ENCODE results near the gene LRRN3. TPM values are rescaled to one million over a fixed set of nuclear protein-coding genes. Genes with fewer than 3 reads are reported as not detected.

Gene LRRN3
- total RNA-seq, 3 donors from 2014 or later = 1.6 to 2.4 (median 1.6) TPM

GRCh38 chr7:111108496-111108895, 17.6 kb downstream of the LRRN3 start:
- H3K27me3 ChIP-seq = no peaks in the 10 kb centered on the region
- intact Hi-C loops (cut with DNase I; ENCODE audit: low total_unique reads) = no loop called here

GRCh38 chr7:111112439-111112838, 21.5 kb downstream of the LRRN3 start:
- Histone ChIP-seq H3K36me3 (no peaks in the 10 kb centered on the region), H3K4me1 (no peaks in the 10 kb centered on the region), H3K27me3 (no peaks in the 10 kb centered on the region), H3K4me3 (no peak overlapping the region), H3K27ac (no peak overlapping the region), H3K9me3 (no peaks in the 10 kb centered on the region)
- no peak for TF ChIP-seq POLR2A (IDR thresholded peaks at IDR 0.05)
- TF ChIP-seq, protein P1, sequence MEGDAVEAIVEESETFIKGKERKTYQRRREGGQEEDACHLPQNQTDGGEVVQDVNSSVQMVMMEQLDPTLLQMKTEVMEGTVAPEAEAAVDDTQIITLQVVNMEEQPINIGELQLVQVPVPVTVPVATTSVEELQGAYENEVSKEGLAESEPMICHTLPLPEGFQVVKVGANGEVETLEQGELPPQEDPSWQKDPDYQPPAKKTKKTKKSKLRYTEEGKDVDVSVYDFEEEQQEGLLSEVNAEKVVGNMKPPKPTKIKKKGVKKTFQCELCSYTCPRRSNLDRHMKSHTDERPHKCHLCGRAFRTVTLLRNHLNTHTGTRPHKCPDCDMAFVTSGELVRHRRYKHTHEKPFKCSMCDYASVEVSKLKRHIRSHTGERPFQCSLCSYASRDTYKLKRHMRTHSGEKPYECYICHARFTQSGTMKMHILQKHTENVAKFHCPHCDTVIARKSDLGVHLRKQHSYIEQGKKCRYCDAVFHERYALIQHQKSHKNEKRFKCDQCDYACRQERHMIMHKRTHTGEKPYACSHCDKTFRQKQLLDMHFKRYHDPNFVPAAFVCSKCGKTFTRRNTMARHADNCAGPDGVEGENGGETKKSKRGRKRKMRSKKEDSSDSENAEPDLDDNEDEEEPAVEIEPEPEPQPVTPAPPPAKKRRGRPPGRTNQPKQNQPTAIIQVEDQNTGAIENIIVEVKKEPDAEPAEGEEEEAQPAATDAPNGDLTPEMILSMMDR (IDR thresholded peaks at IDR 0.05) = no peak
- TF ChIP-seq POLR2AphosphoS5 (IDR thresholded peaks at IDR 0.05) = no peak
- no peak for DNase-seq (ENCODE audit: low spot score in 2 of 2)
- intact Hi-C loops (cut with DNase I; ENCODE audit: low total_unique reads) = no loop called here

More at GRCh38 chr7:111108496-111108895, 17.6 kb downstream of the LRRN3 start:
- TF ChIP-seq POLR2A (IDR thresholded peaks at IDR 0.05) (no peak), POLR2AphosphoS5 (IDR thresholded peaks at IDR 0.05) (no peak)
- TF ChIP-seq, protein P1 (IDR thresholded peaks at IDR 0.05) = no peak
- no peaks in the 10 kb centered on the region for H3K9me3 ChIP-seq
- H3K4me3 ChIP-seq = no peak overlapping the region
- no peaks in the 10 kb centered on the region for H3K36me3 ChIP-seq
- DNase-seq (ENCODE audit: low spot score in 2 of 2) = no peak
- H3K27ac ChIP-seq = no peak overlapping the region
- H3K4me1 ChIP-seq = no peaks in the 10 kb centered on the region

DNA sequence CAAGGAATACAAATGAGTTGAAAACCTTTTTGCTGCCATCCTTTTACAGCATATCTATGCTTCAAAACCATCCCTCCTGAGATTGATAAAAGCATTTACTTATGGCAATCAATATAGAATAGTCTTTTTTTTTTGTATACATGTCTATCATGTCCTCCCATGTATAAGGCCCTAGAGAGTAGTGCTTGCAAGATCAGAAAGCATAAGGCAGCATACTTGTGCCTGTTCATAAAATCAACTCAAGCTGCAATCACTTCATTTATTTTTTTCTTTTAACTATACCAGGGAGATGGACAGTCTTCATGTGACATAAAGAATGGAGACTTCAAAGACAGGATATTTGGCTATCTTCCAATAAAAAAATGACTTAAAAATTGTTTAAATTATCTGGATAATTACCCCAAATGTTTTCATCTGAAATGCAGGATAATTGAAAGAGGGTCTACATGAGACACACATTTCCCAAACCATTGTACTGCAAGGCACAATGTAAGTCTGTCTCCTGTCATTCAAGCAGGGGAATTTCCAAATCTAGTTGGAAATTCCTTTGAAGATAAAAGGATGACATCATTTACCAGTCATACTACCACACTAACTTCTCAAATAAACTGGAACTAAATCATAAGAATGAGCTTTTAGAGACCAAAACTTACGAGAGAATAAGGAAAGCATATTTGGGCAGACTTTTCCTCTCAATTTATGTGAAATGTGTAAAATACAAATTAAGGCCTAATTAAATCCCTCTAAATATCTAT, 22.5 kb downstream of the LRRN3 start:
- no peak overlapping the region for H3K4me3 ChIP-seq
- H3K4me1 ChIP-seq = no peaks in the 10 kb centered on the region
- no peak for DNase-seq (ENCODE audit: low spot score in 2 of 2)
- H3K27me3 ChIP-seq = no peaks in the 10 kb centered on the region
- H3K36me3 ChIP-seq = no peaks in the 10 kb centered on the region
- no peak overlapping the region for H3K27ac ChIP-seq
- no peaks in the 10 kb centered on the region for H3K9me3 ChIP-seq
- intact Hi-C loops (cut with DNase I; ENCODE audit: low total_unique reads) = no loop called here
- TF ChIP-seq, protein P1 (IDR thresholded peaks at IDR 0.05) = no peak
- TF ChIP-seq POLR2AphosphoS5 (IDR thresholded peaks at IDR 0.05) (no peak), POLR2A (IDR thresholded peaks at IDR 0.05) (no peak)

GRCh38 chr7:111115966-111116365, 25.0 kb downstream of the LRRN3 start:
- no peak overlapping the region for H3K4me3 ChIP-seq
- no peak for TF ChIP-seq POLR2A (IDR thresholded peaks at IDR 0.05)
- TF ChIP-seq POLR2AphosphoS5 (IDR thresholded peaks at IDR 0.05) = no peak
- TF ChIP-seq, protein P1 (IDR thresholded peaks at IDR 0.05) = no peak
- no peak for DNase-seq (ENCODE audit: low spot score in 2 of 2)
- no peaks in the 10 kb centered on the region for H3K9me3 ChIP-seq
- no peak overlapping the region for H3K27ac ChIP-seq
- H3K36me3 ChIP-seq = no peaks in the 10 kb centered on the region
- no peaks in the 10 kb centered on the region for H3K27me3 ChIP-seq
- no peaks in the 10 kb centered on the region for H3K4me1 ChIP-seq
- intact Hi-C loops (cut with DNase I; ENCODE audit: low total_unique reads) = no loop called here

DNA sequence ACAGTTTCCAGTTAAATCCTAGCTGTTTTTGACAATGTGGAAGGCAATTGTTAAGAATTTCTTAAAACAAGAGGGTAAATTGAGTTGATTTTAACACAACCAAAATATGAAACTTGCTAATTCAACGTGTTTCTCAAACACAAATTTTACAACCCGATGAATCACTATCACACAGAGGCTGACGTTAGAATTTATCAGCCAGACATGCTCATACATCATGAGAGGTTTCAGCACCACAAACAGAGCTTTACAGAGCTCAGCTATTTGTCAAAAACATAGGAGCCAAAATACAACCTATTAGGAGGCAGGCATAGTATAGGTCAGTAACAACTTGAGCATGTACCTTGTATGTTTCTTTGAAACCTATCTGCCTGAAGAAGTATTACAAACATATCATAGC, 36.1 kb downstream of the LRRN3 start:
- no peak overlapping the region for H3K27ac ChIP-seq
- H3K9me3 ChIP-seq = no peaks in the 10 kb centered on the region
- DNase-seq (ENCODE audit: low spot score in 2 of 2) = no peak
- H3K4me1 ChIP-seq = no peaks in the 10 kb centered on the region
- no peaks in the 10 kb centered on the region for H3K27me3 ChIP-seq
- TF ChIP-seq, protein P1 (IDR thresholded peaks at IDR 0.05) = no peak
- TF ChIP-seq POLR2A (IDR thresholded peaks at IDR 0.05) = no peak
- TF ChIP-seq POLR2AphosphoS5 (IDR thresholded peaks at IDR 0.05) = no peak
- no peak overlapping the region for H3K4me3 ChIP-seq
- intact Hi-C loops (cut with DNase I; ENCODE audit: low total_unique reads) = no loop called here
- H3K36me3 ChIP-seq = no peaks in the 10 kb centered on the region
